ENCODE results near the gene STX7.

GRCh38 chr6:132466952-132467351 is 46.0 kb downstream of the STX7 start:
- TF ChIP-seq CTCF (IDR thresholded peaks at IDR 0.05) (no peak), POLR2A (IDR thresholded peaks at IDR 0.05) (no peak)

Measured in uterus (tissue), 2 donors.